Fibroblast of skin of back (primary cell): ENCODE results near the gene GJD3.

Experiments
- DNase-seq: peaks from one replicate; pipeline ENCODE4 v3.0.0-alpha.2; 2013

The GJD3 gene

DNA sequence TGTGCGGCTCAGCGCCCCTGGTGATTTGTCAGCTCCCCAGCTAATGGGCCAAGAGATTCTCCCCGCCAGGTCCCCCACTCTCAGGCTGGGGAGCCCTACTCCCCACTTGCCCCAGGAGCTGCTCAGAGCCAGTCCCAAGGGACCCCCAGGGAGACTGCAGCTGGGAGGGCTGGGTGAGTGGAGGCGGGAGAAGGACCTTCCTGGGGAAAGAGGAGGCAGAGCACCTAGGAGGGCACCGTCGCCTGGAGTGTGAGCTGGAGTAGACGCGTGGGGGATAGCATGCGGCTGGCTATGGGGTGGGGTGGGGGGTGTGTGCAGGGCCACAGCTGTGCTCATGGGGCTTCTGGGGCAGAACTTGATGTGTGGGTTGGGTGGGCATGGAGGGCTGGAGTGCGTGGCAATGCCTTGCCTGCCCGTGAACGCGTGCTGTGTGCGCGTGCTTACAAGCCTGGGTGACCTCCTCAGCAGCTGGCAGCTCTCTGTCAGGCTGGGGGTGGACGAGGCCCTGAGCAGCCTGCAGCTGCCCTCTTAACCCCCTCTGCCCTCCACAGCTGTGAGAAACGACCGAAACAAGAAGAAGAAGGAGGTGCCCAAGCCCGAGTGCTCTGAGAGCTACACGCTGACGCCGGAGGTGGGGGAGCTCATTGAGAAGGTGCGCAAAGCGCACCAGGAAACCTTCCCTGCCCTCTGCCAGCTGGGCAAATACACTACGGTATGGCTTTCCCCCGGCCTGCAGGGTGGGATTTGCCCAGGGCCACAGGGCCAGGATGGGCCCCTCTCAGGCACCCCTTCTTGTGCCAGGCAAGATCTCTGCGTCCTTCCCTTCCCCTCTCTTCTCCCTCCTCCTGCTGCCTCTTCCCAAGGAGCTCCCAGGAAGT is 12.9 kb downstream of the GJD3 start:
- no peak for DNase-seq

- no peak for DNase-seq
These were observed 13.7 kb downstream of the GJD3 start for GRCh38 chr17:40350689-40351358.

DNA sequence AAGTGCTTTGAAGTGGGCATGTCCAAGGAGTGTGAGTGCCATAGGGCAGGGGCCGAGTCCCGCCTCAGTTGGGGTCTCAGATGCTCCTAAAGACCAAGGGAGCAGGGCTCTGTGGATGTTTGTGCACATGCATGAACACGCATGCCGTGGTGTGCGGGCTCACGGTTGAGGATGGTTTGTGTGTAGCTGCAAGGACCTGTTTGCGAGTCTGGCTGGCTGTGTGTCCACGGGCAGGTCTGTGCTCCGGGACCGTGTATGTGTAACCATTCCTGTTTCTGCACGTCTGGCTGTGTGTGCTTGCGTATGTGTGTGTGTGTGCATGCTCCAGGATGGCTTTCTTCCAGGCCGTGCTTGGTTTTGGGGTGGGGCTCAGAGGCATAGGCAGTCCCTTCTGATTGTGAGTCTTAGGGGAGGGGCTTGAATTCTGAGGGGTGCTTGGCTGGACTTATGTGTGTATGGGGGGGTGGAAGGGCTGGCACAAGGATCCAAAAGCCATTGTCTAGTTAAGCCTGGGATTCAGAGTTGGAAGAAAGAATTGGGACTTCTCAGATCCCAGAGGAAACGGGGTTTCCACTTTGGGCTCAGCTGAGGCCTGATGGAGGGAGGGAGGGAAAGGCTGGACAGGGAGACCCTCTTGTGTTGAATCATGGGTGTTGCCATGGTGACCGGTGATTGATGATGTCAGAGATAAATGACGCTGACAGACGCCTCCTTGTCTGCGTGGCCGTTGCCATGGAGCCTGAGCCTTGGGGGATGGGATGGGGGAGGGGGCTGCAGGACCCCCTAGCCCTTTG is 14.4 kb downstream of the GJD3 start:
- peak; percentile 42 for DNase-seq

DNA sequence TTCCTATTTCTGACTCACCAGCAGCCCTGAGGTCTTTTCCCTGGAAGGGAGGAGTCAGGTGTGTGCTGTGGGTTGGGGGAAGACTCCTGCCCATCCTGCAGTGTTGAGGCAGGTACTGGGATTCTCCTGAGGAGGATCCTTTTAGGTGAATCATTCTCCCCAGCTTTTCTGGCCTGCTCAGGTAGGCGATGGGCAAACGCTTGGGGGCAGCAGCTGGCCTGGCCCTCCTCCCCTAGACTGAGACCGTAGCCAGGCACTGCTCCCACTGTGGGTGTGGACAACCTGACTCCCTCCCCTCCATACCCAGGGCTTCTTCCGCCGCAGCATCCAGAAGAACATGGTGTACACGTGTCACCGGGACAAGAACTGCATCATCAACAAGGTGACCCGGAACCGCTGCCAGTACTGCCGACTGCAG is 15.1 kb downstream of the GJD3 start:
- DNase-seq: no peak

DNA sequence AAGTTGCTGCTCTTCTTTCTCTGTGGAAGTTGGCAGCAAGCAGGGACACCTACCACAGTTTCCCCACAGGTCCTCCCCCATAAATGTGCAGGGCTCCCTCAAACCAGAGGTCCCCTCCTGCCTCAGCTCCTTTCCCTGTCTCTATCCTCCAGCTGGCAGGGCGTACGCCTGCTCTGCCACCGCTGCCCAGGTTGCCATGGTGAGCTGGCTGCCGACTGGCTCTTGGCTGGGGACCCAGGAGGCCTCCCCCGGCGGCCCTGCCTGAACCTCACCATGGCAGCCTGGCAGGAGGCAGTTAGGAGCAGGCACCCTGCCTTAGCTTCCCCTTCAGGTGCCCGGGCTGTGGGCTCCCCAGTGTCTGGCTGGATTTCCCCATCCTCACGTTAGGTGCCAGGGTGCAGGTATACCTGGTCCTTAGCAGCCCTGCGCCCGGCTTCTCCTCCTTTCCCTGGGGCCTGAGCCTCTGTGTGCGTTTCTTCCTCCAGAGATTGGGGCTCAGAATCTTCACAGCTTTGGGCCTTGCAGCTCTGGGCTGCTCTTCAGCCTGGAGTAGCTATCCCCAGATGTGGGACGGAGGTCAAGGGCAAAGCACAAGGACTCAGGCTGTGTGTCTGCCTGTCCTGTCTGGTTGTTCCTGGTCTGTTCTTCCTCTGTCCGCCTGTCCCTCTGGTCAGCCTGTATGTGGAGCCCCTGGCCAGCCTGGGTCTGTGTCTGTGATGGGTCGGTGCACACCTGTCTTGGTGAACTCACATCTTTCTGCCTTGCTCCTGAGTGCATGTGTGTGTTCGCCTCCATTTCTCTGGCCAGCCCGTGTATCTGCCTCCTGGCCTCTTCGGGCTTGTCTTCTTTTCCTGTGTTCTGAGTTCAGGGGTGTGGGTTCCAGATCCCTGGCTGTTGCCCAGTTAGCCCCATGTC is 15.7 kb downstream of the GJD3 start:
- no peak for DNase-seq

- DNase-seq: no peak
These were observed 16.4 kb downstream of the GJD3 start for GRCh38 chr17:40348136-40348504.

- DNase-seq: no peak
These were observed 17.0 kb downstream of the GJD3 start for GRCh38 chr17:40347319-40348135.

- no peak for DNase-seq
These were observed 17.8 kb downstream of the GJD3 start for GRCh38 chr17:40346765-40347158.

DNA sequence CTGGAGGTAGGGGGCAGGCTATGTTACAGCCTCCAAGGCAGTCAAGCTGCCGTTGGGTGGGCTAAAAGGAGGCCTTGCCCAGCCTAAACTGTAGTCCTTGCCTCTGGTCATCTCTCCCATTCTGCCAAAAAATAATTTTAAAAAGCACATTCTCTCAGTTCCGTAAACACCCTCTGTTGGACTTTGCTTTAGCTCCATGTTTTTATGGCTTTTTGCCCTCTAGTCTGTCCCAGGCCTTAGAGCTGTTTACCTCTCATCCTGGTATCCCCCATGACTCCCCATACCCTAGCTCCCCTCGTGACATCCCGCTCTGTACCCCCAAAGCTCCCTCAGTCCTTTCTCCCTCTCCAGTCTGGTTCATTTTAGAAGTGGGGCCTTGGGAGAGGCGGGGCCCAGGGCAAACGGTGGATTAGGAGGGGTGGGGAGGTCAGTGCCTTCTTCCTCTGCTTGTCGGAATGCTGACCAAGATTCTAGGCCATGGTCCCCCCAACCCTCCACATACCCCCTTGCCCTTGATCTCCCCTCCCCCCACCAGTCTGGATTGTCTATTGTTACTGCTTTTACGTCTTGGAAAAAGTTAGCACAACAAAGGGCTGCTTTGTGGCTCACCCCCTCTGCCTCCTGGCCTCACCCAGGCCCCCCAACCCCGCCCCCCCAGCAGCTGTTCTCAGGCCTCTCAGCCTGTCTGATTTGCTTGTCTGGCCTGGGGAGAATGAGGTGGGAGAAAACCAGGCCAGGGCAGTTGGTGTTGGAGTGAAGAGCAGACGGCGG is 18.4 kb downstream of the GJD3 start:
- DNase-seq: no peak

DNA sequence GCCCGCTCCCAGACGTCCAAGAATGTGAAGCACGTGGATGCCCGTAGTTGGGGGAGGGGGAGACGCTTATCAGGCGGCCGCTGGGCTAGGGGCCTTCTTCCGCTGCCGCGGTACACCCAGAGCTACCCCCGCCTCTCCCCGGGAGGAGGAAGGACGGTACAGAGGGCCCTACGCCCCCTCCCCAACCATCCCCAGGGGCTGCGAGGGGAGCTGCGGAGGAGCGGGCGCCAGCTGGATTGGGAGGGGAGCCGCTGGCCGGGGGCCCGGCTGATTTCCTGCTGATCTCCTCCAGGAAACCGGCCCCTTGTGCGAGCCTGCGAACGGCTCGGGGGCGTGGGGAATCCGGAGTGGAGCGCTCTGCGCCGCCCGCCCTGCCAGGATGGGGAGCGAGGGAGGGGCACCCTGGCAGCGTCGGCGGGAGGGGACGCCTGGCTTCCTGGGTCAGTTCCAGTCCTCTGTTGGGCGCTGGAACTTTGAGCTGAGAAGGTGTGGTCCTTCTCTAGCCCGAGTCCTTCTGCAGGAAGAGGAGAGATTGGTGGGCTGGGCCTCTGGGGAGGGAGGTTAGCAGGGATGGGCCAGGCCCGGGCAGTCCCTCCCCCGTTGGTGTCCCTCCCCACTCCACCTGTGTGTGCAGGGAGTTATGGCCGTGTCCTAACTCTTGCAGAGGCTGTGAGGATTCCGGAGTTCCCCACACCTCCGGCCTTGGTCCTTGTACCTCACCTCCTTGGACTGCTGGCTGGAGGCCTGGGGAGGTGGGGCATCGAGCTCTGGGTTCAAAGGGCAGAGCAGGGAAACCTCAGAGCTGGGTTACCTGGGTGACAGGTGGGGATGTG is 19.2 kb downstream of the GJD3 start:
- peak; percentile 68 for DNase-seq

- DNase-seq: no peak
These were observed 19.9 kb downstream of the GJD3 start for GRCh38 chr17:40344421-40345160.

DNA sequence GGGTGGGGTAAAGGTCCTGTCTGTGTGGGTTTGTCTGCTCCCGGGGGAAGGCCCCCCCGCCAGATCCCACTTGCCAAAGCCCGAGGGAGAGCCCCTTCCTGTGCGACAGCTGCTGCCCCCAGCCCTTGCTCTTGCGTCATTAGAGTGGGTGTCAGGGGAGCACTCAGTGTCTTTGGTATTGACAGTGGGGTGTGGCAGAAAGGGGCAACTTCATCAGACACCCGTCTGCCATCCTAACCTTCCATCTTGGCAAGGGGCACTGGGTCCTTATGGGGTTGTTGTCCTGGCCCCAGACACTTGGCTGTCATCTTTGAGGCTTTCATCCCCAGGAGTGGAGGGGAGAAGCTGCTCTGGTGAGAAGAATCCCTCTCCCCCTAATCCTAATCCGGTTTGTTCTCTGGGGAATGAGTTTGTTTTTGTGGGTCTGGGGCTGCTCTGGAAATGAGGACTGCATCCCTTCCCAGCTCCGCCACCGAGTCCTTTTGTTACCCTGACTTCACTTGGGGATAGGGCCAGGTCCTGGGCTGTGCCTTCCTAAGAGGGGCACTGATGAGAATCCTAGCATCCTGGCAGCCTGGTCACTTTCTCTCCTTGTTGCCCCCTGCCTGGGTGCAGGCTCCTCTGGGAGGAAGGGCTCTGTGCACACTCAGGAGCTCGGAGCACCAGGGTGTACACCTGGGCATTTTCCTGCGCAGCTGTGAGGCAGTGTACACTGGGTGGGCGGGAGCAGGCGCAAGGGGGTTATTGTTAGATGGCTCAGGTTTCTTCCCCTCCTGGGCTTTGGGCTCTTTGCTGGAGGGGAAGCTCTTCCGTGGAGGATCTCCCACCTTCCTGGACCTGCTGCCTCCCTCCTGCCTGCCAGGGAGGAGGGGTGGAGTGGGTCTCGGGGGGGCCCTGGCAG is 21.1 kb downstream of the GJD3 start:
- no peak for DNase-seq

GRCh38 chr17:40342504-40343218 is 21.9 kb downstream of the GJD3 start:
- DNase-seq: no peak

DNA sequence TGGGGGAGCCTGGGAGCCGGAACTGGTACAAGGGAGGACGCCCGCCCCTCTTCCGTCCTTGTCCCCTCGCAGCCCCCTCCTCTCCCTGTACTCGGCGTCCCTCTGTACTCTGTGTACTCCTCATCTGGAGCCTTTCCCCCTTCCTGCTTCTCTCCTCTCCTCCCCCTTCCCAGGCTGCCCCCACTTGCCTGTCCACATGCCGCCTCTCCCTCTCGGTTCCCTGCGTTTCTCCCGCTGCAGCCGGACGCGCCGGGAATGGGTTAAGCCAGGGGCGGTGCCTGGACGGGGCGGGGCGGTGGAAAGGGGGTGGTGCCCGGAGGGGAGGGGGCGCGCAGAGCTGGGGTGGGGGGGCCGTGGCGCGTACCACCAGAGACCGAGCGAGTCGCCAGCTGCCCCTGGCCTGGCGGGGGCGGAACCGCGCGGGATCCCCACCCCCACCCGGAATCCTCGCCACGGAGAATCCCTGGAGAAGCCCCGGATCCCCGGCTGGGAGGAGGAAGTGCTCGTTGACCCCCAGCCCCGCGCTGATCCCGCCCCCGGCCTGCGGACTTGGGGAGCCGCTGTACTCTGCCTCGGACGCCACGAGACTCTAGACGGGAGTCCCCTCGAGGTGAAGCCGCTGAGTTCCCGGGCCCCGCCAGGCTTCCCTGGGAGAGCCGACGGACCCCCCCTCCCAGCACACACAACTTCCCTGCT is 22.6 kb downstream of the GJD3 start:
- peak; percentile 69 for DNase-seq

DNA sequence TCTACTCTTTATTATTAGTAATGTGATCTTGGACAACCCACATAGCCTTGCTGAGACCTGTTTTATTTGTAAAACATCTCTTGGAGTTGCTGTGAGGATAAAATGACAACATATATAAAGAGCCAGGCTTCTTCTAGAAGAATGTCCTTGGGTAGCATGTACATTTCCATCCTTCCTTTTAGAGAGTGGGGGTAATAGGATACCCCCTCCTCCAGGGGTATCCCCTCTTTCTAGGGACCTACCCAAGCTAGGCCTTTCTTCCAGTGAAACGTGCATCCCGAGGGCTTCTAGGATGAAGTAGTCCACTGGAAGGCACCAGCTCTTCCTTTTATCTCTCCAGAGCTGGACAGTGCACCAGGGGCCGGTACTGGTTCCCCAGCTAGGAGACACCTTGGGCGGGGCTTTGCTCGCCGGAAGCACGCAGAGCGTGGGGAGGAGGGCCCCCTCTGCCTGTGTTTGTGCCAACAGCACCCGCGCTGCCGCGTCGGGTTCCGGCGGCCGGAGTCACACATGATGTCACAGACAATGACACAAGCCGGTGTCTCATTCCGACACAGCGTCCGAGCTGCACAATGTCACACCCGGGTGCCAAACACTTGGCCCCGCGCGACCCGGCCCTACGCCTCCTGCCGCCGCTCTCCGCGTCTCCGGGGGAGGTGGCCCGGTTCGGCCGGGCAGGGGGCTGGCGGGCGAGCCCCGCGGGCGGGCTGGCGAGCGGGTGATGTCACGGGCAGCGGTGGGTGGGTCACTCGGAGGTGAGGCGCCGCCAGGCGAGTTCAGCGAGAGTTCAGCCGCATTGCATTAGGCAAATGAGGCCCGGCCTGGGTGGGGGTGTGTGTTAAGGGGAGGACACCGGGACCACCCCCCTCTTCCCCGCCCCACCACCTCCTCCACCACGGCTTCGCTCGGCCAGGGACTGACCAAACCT is 23.4 kb downstream of the GJD3 start:
- DNase-seq: peak; percentile 80
